Activated CD8-positive, alpha-beta memory T cell treated with anti-CD3 and anti-CD28 coated beads for 24 hours (primary cell): ENCODE data around the gene AZGP1.
"Not testable (repeated sequence)": the region's sequence is repeated elsewhere in the genome, so short reads cannot be mapped to it uniquely, and the experiment has no call there.

ENCODE experiments used
- DNase-seq: peaks from one replicate; pipeline ENCODE4 v3.0.0-alpha.2; 2020

Gene AZGP1

GRCh38 chr7:99996755-99997544 is 21.1 kb upstream of the AZGP1 start:
- DNase-seq = no peak

- DNase-seq = no peak
These were observed 19.0 kb upstream of the AZGP1 start for GRCh38 chr7:99994819-99995218.

- no peak for DNase-seq
These were observed 16.7 kb upstream of the AZGP1 start for GRCh38 chr7:99992330-99993038.

- not testable (repeated sequence) for DNase-seq
These were observed 15.7 kb upstream of the AZGP1 start for GRCh38 chr7:99991543-99991942.

- no peak for DNase-seq
These were observed 14.6 kb upstream of the AZGP1 start for GRCh38 chr7:99990460-99990852.

GRCh38 chr7:99987846-99988245 is 12.0 kb upstream of the AZGP1 start:
- no peak for DNase-seq

GRCh38 chr7:99987306-99987705 is 11.5 kb upstream of the AZGP1 start:
- not testable (repeated sequence) for DNase-seq

- no peak for DNase-seq
These were observed 8.8 kb upstream of the AZGP1 start for GRCh38 chr7:99984593-99984992.

GRCh38 chr7:99981066-99981465 is 5.2 kb upstream of the AZGP1 start:
- not testable (repeated sequence) for DNase-seq

- DNase-seq = not testable (repeated sequence)
These were observed 4.6 kb upstream of the AZGP1 start for GRCh38 chr7:99980448-99980872.

- DNase-seq = peak; percentile 86
These were observed 4.0 kb upstream of the AZGP1 start for GRCh38 chr7:99979814-99980225.

- DNase-seq = no peak
These were observed 795 bp upstream of the AZGP1 start for GRCh38 chr7:99976626-99977025.

- DNase-seq = no peak
These were observed 1.1 kb downstream of the AZGP1 start for GRCh38 chr7:99974681-99975080.

- DNase-seq = not testable (repeated sequence)
These were observed 2.0 kb downstream of the AZGP1 start for GRCh38 chr7:99973817-99974216.

GRCh38 chr7:99971242-99971641 is 4.6 kb downstream of the AZGP1 start:
- no peak for DNase-seq

GRCh38 chr7:99969813-99970212 is 6.0 kb downstream of the AZGP1 start:
- DNase-seq = not testable (repeated sequence)

- DNase-seq = no peak
These were observed 6.5 kb downstream of the AZGP1 start for GRCh38 chr7:99969298-99969697.

- DNase-seq = no peak
These were observed 17.1 kb downstream of the AZGP1 start for GRCh38 chr7:99958564-99959227.

GRCh38 chr7:99955247-99955646 is 20.6 kb downstream of the AZGP1 start:
- no peak for DNase-seq

- DNase-seq = not testable (repeated sequence)
These were observed 21.2 kb downstream of the AZGP1 start for GRCh38 chr7:99954643-99955042.

- DNase-seq = no peak
These were observed 22.2 kb downstream of the AZGP1 start for GRCh38 chr7:99953649-99954048.

GRCh38 chr7:99952649-99953048 is 23.2 kb downstream of the AZGP1 start:
- DNase-seq = not testable (repeated sequence)

- not testable (repeated sequence) for DNase-seq
These were observed 25.0 kb downstream of the AZGP1 start for GRCh38 chr7:99950819-99951218.
